Activated naive CD4-positive, alpha-beta T cell treated with anti-CD3 and anti-CD28 coated beads, Interleukin-2, amount 10 ng/mL, durations not matched to agents 7 days and 5 days (primary cell): ENCODE data around the gene ZDHHC7.
"Not testable (repeated sequence)": the region's sequence is repeated elsewhere in the genome, so short reads cannot be mapped to it uniquely, and the experiment has no call there.

Source experiments
- CTCF ChIA-PET: fragments of 350-600 bp; sonication (Branson Sonifier 250); formaldehyde crosslinking; loops from one replicate; lab custom pipeline; 2021; ENCODE audit warnings: antibody characterized with exemption; lab: Charles Lee
- DNase-seq: peaks from one replicate; pipeline ENCODE4 v3.0.0-alpha.2; 2020
- H3K27ac Mint-ChIP-seq: one replicate; pipeline ENCODE4 v1.8.0; 2021; ENCODE audit warnings: mild to moderate bottlenecking, moderate library complexity, mixed read lengths
- H3K27me3 Mint-ChIP-seq: one replicate; pipeline ENCODE4 v1.8.0; 2021; ENCODE audit warnings: mild to moderate bottlenecking, mixed read lengths
- H3K36me3 Mint-ChIP-seq: one replicate; pipeline ENCODE4 v1.8.0; 2021; ENCODE audit warnings: mixed read lengths
- H3K4me1 Mint-ChIP-seq: one replicate; pipeline ENCODE4 v1.8.0; 2021; ENCODE audit warnings: mixed read lengths
- H3K4me3 Mint-ChIP-seq: one replicate; pipeline ENCODE4 v1.8.0; 2021; ENCODE audit warnings: mild to moderate bottlenecking, moderate library complexity, mixed read lengths
- H3K9me3 Mint-ChIP-seq: one replicate; pipeline ENCODE4 v1.8.0; 2021; ENCODE audit warnings: mixed read lengths

Gene ZDHHC7, protein sequence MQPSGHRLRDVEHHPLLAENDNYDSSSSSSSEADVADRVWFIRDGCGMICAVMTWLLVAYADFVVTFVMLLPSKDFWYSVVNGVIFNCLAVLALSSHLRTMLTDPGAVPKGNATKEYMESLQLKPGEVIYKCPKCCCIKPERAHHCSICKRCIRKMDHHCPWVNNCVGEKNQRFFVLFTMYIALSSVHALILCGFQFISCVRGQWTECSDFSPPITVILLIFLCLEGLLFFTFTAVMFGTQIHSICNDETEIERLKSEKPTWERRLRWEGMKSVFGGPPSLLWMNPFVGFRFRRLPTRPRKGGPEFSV

DNA sequence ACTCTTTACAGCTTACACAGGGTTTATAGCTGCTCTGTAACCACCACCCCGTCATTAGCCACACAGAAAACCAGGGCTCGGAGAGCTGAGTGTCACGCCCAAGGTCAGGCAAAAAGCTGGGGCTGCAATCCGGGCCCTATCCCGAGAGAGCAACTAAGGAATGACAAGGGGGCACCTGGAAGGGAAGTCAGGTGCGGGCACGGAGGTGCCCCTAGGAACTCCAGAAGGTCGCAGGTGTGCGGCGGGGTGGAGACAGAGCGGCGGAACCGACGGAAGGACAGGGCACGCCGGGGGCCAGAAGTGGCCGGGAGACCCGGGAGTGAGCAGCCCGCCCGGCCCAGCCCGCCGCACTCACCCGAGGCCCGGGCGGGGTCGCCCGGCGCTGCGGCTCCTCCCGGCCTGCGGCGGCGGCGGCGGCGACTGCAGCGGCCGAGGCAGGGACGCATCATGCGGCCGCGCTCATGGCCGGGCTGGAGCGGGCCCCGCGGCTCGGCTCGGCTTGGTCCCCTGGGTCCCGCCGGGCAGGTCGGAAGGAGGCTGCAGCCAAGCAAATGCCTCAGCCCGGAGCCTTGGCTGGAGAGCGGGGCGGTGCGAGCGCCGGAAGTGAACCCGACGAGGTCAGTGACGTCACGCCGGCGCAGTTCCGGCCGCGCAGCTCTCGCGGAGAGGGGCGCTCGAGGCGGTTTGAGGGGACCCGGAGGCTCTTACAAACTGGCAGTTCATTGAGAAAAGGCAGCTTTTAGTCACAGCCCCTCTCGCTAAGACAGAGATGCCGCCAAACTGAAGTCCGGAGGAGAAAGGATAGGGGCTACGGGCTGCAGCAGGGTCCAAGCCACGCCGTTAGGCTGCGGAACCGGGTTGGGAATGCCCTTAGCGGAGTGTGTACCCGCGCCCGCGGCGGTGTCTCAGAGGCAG is at the start of gene ZDHHC7:
Gene ZDHHC7 (minus strand): TSS at position 605 of the 915 bp plus-strand sequence. CDS start 20,917 bp downstream, outside the sequence.
- CTCF ChIA-PET, result interaction anchor here (0.7 to 1.7 kb wide), 6 partner anchors 10 to 104 kb away, joined by 3 to 8 read pairs (median 4); no protein-coding TSS in a partner anchor
- peak; percentile 89 for DNase-seq
- Mint-ChIP-seq H3K36me3 (peaks cover 14% of the 10 kb centered on the region), H3K4me1 (peaks cover 38% of the 10 kb centered on the region), H3K4me3 (peak within 1 kb of the TSS; percentile 97), H3K27ac (peak within 1 kb of the TSS; percentile 97), H3K9me3 (no peaks in the 10 kb centered on the region), H3K27me3 (peaks cover 17% of the 10 kb centered on the region)

DNA sequence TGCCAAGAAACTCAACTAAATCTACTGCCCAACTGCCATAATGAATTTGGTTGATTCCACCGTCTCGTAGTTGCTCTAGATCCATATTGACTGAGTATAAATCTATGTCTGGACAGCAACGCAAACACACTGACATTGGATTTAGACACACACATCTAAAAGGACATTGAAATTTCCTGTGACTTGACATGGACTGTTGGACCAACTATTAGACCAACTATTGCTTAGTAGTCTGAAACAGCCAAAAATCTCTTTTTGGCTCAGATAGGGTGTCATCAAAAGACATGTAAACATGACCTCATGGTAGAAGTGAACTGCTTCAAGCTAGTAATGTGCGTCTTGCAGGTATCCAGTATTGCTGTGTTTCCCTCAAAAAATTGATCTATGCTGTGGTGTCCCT is 47.6 kb upstream of the ZDHHC7 start:
- no peak overlapping the region for H3K27ac Mint-ChIP-seq
- CTCF ChIA-PET, result interaction anchor here (1.1 to 1.4 kb wide), 2 partner anchors 27 to 28 kb away, joined by 3 read pairs; no protein-coding TSS in a partner anchor

DNA sequence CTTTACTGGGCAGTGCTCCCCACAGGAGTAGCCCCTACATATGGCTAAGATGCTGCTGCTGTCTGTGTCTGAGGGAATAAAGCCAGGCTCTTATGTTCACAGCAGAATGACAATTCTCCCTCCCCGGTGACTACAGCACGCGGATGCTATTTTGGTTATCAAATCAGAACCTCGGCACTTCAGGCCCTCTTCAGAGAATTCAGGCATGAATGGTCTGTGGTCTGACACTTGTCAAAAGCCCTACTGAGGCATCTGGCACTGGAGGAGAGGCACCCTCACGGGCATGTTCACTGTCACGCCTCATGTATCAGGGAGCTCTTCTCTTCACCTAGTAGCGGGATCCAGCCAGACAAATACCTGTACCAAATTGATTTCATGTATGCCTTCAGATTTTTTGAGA is 46.6 kb upstream of the ZDHHC7 start:
- CTCF ChIA-PET, result interaction anchor here (0.9 to 1.1 kb wide), 2 partner anchors 11 to 29 kb away, joined by 3 to 5 read pairs; no protein-coding TSS in a partner anchor
- Mint-ChIP-seq H3K27me3 (no peaks in the 10 kb centered on the region), H3K4me1 (peaks cover 37% of the 10 kb centered on the region), H3K9me3 (no peaks in the 10 kb centered on the region), H3K4me3 (no peak overlapping the region), H3K27ac (peak overlapping the region; percentile 99), H3K36me3 (peaks cover 12% of the 10 kb centered on the region)
- DNase-seq, result no peak

More for the DNA sequence above, 47.6 kb upstream of the ZDHHC7 start:
- H3K4me3 Mint-ChIP-seq, result no peak overlapping the region
- no peaks in the 10 kb centered on the region for H3K27me3 Mint-ChIP-seq
- no peak for DNase-seq
- no peaks in the 10 kb centered on the region for H3K9me3 Mint-ChIP-seq
- peaks cover 37% of the 10 kb centered on the region for H3K4me1 Mint-ChIP-seq
- H3K36me3 Mint-ChIP-seq, result peaks cover 10% of the 10 kb centered on the region

DNA sequence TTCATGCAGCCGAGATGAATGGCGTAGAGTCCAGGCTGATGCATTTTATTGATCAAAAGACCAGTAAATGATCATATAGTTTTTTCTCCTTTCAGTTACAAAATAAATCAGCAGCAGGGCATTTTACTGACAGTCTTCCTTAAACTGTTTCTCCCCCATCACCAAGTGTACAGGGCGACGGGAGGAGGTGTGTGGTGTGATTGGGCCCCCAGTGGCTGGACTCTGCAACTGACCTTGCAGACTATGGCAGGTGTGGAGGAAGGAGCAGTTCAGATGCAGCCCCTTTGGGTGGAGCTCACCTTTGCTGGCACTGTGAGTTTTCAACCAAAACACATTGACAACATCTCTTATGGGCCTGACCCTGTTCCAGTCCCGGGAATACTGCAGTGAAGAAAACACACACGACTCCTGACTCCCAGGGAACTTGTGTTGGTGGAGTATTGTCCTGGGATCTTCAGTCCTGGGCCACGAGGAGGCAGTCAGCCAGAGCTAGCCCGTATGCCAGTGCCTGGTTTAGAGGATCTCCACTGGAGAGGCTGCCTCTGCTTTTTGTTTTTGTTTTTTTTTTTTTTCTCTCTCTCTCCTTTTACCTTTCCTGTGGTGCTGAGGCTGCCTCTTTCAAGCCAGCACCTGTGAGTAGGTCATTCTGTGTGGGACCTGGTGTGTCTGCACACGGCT is 46.0 kb upstream of the ZDHHC7 start:
- DNase-seq, result no peak
- H3K4me1 Mint-ChIP-seq, result peaks cover 37% of the 10 kb centered on the region
- H3K4me3 Mint-ChIP-seq, result no peak overlapping the region

DNA sequence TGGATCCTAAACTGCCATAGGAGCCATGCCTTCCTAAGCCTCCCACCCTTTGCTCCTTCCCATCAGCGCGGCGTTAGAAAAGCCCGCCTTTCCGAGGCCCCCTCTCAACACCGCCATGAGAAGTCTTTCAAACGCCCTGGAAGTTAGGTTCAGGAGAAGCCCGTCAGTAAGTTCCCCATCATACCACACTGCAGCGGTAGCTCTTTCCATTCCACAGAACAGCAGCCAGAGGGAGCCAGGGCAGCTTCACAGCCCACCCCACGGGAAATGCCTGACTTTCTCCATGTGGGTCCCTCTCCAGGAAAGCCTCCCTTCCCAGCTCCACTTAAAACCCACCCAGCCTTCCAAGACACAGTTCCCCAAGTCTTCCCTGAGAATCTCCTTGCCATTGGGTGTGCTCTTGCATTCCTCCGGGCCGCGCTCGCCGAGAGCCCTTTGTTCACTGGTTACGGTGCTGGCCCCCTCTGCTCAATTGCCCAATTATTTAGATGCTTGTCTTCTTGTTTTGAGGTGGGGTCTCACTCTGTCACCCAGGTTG is 44.9 kb upstream of the ZDHHC7 start:
- Mint-ChIP-seq H3K36me3 (peaks cover 12% of the 10 kb centered on the region), H3K4me3 (peak overlapping the region; percentile 64), H3K27me3 (peaks cover 4% of the 10 kb centered on the region), H3K4me1 (peaks cover 37% of the 10 kb centered on the region), H3K9me3 (no peaks in the 10 kb centered on the region), H3K27ac (peak overlapping the region; percentile 99)
- DNase-seq, result peak; percentile 30
- CTCF ChIA-PET, result interaction anchor here (0.7 to 2.8 kb wide), 9 partner anchors 9 to 302 kb away, joined by 3 to 22 read pairs (median 3); partner anchors contain the start of gene ZDHHC7

More for the DNA sequence above, 46.0 kb upstream of the ZDHHC7 start:
- H3K9me3 Mint-ChIP-seq, result no peaks in the 10 kb centered on the region
- peaks cover 12% of the 10 kb centered on the region for H3K36me3 Mint-ChIP-seq
- no peaks in the 10 kb centered on the region for H3K27me3 Mint-ChIP-seq
- CTCF ChIA-PET, result interaction anchor here (0.9 to 2.8 kb wide), 4 partner anchors 11 to 30 kb away, joined by 3 to 22 read pairs (median 4); no protein-coding TSS in a partner anchor
- peak overlapping the region; percentile 99 for H3K27ac Mint-ChIP-seq

DNA sequence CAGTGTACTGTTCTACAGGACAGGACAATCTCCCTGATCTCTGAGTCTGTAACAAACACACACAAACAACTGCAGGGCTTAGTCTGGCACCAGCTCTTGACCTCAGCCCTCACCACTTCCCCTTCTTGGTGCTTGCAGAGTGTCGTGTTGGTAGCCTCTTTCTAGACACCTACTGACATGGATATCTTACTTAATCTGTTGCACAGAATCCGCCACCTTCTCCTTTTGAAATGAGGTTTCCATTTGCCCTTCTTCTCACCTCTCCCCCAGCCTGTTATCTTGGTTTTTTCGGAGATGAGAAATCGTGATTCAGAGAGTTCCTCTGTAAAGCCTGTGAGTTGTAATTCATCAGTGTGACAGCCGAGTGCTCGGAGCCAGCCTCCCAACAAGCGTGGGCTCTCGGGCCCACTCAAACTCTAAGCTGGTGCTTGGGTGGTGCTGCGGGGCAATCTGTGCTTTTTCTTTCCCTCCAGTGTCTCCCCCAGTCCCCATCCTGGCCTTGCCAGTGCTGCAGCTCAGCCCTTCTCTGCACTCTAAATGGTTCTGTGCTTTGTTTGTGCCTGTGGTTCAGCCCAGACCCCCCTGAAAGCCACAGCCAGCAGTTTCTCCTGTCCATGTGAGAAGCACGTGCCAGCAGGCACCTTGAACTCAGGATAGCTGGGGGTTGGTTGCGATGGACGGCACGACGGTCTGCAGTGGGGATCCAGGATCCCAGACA is 44.3 kb upstream of the ZDHHC7 start:
- CTCF ChIA-PET, result interaction anchor here (0.7 to 2.8 kb wide), 10 partner anchors 8 to 302 kb away, joined by 3 to 22 read pairs (median 3); partner anchors contain the start of genes KIAA0513 and ZDHHC7
- Mint-ChIP-seq H3K4me1 (peaks cover 37% of the 10 kb centered on the region), H3K9me3 (no peaks in the 10 kb centered on the region), H3K27me3 (peaks cover 4% of the 10 kb centered on the region), H3K27ac (peak overlapping the region; percentile 99), H3K4me3 (peak overlapping the region; percentile 64), H3K36me3 (peaks cover 12% of the 10 kb centered on the region)
- DNase-seq, result peak; percentile 91

DNA sequence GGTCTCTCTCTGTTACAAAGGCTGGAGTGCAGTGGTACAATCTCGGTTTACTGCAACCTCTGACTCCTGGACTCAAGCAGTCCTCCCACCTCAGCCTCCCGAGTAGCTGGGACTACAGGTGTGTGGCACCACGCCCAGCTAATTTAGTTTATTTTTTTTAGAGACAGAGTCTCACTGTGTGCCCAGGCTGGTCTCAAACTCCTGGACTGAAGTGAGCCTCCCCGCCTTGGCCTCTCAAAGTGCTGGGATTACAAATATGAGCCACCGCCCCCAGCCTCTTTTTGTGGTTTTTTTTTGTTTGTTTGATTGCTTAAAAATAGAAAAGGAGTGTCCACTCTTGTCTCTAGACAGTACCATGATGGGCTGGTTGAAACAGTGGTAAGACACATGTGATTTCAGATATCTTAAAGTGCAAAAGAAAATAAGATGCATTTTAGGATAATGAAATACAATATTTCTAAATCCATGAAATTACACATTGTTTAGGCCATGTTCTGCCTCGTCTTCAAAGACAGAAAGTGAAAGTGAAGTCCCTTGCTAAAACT is 43.7 kb upstream of the ZDHHC7 start:
- CTCF ChIA-PET, result interaction anchor here (0.9 to 2.8 kb wide), 4 partner anchors 8 to 301 kb away, joined by 3 to 22 read pairs (median 4); partner anchors contain the start of gene KIAA0513
- Mint-ChIP-seq H3K27me3 (peaks cover 4% of the 10 kb centered on the region), H3K36me3 (peaks cover 12% of the 10 kb centered on the region), H3K9me3 (no peaks in the 10 kb centered on the region), H3K4me3 (peak overlapping the region; percentile 64), H3K4me1 (peaks cover 39% of the 10 kb centered on the region), H3K27ac (peak overlapping the region; percentile 99)
- DNase-seq, result peak; percentile 25

DNA sequence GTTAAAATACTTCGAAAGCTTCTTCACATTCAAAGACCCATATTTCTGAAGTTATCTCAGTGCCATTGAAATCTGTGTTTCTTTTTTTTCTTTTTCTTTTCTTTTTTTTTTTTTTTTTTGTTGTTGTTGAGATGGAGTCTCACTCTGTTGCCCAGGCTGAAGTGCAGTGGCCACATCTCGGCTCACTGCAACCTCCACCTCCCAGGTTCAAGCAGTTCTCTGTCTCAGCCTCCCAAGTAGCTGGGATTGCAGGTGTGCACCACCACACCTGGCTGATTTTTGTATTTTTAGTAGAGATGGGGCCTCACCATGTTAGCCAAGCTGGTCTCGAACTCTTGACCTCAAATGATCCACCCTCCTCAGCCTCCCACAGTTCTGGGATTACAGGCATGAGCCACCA is 43.0 kb upstream of the ZDHHC7 start:
- peaks cover 39% of the 10 kb centered on the region for H3K4me1 Mint-ChIP-seq
- peak overlapping the region; percentile 99 for H3K27ac Mint-ChIP-seq
- CTCF ChIA-PET, result interaction anchor here (0.9 to 2.8 kb wide), 2 partner anchors 27 to 32 kb away, joined by 3 to 22 read pairs; partner anchors contain the start of gene KIAA0513
- not testable (repeated sequence) for H3K27me3 Mint-ChIP-seq, H3K4me3 Mint-ChIP-seq, DNase-seq, H3K9me3 Mint-ChIP-seq
- peaks cover 12% of the 10 kb centered on the region for H3K36me3 Mint-ChIP-seq

DNA sequence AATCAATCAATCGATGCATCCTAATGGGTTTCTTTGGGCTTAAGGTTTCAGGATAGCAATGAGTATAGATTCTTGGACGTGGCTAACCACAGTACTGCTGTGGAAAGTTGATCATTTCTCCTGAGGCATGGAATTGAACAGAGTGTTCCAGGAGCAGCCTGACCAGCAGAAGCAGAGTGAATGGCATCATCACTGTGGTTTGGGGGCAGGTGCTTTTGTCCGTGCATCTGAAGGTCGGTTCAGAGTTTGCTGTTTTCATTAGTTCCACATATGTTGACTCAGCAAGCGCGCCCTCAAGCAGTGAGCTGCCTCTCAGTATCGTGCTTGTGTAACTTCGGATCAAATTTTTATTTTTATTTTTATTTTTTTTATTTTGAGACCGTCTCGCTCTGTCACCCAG is 41.2 kb upstream of the ZDHHC7 start:
- Mint-ChIP-seq H3K4me1 (peaks cover 42% of the 10 kb centered on the region), H3K36me3 (peaks cover 9% of the 10 kb centered on the region)
- CTCF ChIA-PET, result no interaction called here

DNA sequence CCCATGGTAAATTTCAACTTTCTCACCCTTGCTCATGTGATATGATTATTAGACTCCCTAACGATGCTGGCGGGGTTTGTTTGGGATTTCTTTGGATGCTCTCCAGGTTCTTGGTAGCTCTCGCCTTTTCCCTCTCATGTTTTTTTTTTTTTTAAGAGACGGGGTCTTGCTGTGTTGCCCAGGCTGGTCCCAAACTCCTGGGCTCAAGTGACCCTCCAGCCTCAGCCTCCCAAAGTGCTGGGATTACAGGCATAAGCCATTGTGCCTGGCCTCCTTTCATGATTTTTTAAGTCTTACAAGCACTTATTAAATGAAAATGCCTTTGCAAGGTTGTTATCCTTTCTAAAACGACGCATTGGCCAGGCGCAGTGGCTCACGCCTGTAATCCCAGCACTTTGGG is 40.3 kb upstream of the ZDHHC7 start:
- no peak for DNase-seq
- no peaks in the 10 kb centered on the region for H3K9me3 Mint-ChIP-seq
- peaks cover 12% of the 10 kb centered on the region for H3K27me3 Mint-ChIP-seq
- CTCF ChIA-PET, result no interaction called here
- no peak overlapping the region for H3K27ac Mint-ChIP-seq
- no peak overlapping the region for H3K4me3 Mint-ChIP-seq
- H3K4me1 Mint-ChIP-seq, result peaks cover 42% of the 10 kb centered on the region
- peaks cover 5% of the 10 kb centered on the region for H3K36me3 Mint-ChIP-seq

More for the DNA sequence above, 41.2 kb upstream of the ZDHHC7 start:
- Mint-ChIP-seq H3K27me3 (peaks cover 8% of the 10 kb centered on the region), H3K27ac (no peak overlapping the region), H3K9me3 (no peaks in the 10 kb centered on the region), H3K4me3 (no peak overlapping the region)
- DNase-seq, result no peak

DNA sequence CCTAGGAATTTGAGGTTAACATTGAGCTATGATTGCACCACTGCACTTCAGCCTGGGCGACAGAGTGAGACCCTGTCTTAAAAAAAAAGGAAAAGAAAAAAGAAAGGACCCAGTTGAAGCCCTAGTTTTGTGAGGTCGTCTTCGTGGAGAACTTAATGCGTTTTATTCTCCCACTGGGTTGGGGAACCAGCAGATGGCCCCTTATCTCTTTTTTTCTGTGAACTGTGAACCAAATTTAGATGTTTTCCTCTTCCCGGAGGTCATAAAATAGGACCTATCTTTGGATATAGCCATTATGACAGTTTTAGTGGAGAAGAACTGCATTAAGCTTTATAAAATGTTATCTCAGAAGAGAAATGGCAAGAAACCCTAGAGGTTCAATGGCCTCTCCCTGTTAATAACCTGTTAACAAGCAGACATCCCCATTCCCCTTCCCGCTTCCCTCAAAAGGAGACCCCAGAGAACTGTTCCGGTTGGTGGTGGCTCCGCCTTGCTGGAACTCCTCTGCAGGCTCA is 39.8 kb upstream of the ZDHHC7 start:
- Mint-ChIP-seq H3K9me3 (no peaks in the 10 kb centered on the region), H3K27me3 (peaks cover 12% of the 10 kb centered on the region), H3K4me1 (peaks cover 38% of the 10 kb centered on the region), H3K36me3 (peaks cover 7% of the 10 kb centered on the region), H3K4me3 (no peak overlapping the region), H3K27ac (no peak overlapping the region)
- no peak for DNase-seq
- CTCF ChIA-PET, result no interaction called here

DNA sequence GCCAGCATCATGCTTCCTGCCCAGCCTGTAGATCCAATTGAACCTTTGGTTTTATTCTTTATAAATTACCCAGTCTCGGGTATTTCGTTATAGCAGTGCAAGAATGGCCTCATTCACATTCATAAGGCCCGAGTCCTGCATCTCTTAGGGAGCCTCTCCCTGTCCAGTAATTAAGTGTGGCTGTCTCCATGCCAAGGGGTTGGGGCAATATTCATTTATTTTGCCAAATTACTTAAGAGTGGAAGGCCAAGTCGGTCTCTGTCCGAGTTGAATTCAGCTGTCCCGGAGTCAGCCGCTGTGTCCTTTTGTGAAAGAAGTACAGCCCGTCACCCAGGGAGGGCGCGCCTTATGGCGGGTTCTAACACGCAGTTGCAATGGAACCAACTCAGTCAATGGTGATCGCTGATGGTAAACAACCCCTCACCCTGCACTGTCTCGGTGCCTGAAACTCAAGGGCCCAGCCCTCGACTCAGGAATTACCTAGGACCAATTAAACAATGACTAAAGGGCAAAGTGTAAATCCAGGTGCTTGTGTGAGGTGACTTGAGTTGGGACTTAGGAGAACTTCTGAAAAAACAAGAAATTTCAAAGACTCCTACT is 38.5 kb upstream of the ZDHHC7 start:
- peaks cover 5% of the 10 kb centered on the region for H3K36me3 Mint-ChIP-seq
- CTCF ChIA-PET, result no interaction called here
- H3K4me3 Mint-ChIP-seq, result no peak overlapping the region
- H3K4me1 Mint-ChIP-seq, result peaks cover 24% of the 10 kb centered on the region
- peaks cover 12% of the 10 kb centered on the region for H3K27me3 Mint-ChIP-seq
- DNase-seq, result no peak
- H3K27ac Mint-ChIP-seq, result no peak overlapping the region
- no peaks in the 10 kb centered on the region for H3K9me3 Mint-ChIP-seq
